ENCODE results near the gene IKBKE.

Gene IKBKE

DNA sequence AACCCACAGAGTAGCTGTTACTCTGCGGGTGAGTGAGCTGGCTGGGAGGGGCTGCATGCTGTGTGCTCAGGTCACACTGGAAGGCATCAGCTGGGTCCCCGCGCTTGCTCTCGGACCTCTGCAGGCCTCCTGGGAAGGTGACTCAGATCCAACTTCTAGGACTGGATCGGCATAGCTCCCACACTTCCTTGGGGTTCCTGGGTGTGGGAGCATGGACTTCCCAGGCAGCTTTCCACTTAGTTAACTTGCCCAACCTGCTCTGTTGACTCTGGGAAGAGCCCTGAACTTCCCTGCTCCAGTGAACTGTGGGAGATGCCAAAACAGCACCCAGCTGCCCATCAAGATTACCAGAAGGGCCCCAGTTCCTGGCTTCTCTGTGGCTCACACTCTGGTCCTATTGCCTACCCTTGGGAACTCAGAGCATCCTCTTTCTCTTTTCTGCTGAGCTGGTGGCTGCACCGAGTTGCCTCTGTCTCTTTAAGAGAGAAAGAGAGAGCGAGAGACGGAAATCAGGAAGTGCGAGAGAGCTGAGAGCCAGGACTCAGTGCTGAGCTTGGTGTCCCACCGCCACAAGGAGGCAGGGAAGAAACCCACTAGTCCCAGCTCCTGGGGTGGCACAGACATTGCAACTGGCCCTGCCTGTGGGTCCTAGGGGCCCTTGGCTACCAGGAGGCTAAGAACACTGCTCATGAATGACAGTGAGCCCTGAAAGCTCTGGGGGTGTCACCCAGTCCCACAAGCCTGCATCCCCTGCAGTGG, at the start of gene IKBKE:
IKBKE (plus strand) TSS at position 544 of the 759 bp plus-strand sequence. CDS start 2,752 bp downstream, outside the sequence.
- peak; percentile 59 for DNase-seq (ENCODE audit: low read depth)

DNA sequence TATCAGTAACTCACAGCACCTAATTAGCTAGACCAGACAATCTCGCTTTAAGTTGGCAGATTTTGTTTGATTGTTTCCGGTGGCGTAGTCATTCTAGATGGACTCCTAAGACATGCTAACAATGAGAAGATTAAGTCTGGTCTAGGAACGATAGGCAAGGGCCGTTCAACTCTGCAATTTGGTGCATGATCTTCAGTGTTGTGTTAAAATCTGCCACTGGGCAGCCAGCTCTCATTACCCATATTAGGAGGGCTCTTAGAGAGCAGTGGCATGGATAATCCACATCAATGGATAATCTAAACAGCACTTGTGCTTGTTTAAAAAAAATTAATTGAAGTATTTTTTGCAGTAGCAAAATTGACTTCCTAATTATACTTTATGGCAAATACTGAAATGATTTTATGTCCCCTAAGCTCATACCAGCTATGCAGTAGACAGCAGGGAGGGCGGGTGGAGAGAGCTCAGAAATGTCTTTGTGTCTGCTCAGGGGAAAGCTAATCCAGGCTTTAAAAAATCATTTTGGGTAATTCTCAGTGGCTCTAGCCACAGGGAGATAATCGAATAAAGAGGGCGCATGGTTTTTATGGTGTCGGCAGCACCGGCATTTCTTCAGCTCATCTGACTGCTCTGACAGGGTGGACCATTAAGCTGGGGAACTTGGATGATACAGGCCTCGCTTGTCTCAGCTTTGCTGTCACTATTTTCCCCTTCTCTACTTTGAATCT, 48.5 kb upstream of the IKBKE start:
- DNase-seq (ENCODE audit: low read depth): no peak

- no peak for DNase-seq (ENCODE audit: low read depth)
Observed at GRCh38 chr1:206422525-206422924, 47.8 kb upstream of the IKBKE start.

- no peak for DNase-seq (ENCODE audit: low read depth)
Observed at GRCh38 chr1:206427291-206427690, 43.0 kb upstream of the IKBKE start.

DNA sequence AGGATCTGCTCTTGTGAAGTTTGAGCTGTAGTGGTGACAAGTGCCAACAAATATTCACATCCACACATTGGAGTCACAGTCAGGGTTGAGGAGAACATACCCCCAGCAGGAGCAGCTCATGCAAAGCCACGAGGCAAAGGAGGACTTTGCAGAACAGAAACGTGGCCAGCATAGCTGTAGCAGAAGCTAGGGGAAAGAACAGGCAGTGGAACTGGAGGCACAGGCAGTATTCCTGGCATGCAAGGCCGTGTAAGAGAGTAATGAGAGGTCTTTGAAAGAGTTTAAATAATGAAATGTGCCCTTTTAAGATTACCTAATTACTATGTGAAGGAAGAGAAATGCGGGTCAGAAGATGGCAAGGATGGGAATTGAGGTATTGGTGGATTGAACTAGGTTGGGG, 40.9 kb upstream of the IKBKE start:
- no peak for DNase-seq (ENCODE audit: low read depth)

DNA sequence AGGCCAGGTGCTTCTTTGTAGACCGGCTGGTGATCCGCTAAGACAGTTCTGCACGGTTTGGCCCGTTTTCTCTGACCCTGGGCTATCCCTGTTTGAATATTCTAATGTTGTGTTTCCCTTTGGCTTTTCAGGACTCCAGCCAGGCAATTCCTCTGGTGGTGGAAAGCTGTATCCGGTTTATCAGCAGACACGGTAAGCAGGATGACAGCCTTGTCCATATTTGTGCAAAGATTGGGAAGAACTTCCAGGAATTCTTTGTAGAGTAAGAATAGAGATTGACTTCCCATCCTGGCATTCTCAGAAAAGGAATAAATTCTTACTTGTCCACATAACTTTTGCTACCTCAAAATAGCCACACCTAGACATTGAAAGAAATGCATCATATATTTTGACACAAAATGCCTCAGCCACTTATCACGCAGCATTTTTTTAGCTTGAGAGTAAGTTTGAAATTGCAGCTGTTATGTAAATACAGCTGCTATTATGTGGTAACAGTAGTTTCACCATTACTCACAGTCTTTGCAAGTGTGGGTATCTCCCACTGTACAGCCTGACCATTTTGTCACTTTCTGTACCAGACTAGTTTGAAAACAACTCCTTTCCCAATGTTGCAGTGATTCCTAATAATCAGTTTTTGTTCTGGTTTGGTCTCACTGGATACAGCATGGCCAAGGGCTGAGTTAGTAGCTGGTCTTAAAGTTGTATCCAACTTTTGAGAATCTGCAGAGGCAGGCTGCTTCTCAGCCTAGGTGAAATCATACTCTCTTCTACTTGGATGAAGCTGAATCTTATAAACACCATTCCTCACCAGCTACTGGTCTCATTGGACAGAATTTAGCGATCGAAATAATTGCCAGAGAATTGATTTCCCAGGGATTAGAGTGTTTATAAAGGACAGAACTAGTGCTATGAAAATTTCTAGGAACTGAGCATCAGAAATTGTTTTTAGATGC, 40.0 kb upstream of the IKBKE start:
- DNase-seq (ENCODE audit: low read depth): peak; percentile 66

GRCh38 chr1:206435445-206435844, 34.8 kb upstream of the IKBKE start:
- no peak for DNase-seq (ENCODE audit: low read depth)

- DNase-seq (ENCODE audit: low read depth): no peak
Observed at GRCh38 chr1:206438554-206438953, 31.7 kb upstream of the IKBKE start.

GRCh38 chr1:206439205-206439604, 31.1 kb upstream of the IKBKE start:
- no peak for DNase-seq (ENCODE audit: low read depth)

DNA sequence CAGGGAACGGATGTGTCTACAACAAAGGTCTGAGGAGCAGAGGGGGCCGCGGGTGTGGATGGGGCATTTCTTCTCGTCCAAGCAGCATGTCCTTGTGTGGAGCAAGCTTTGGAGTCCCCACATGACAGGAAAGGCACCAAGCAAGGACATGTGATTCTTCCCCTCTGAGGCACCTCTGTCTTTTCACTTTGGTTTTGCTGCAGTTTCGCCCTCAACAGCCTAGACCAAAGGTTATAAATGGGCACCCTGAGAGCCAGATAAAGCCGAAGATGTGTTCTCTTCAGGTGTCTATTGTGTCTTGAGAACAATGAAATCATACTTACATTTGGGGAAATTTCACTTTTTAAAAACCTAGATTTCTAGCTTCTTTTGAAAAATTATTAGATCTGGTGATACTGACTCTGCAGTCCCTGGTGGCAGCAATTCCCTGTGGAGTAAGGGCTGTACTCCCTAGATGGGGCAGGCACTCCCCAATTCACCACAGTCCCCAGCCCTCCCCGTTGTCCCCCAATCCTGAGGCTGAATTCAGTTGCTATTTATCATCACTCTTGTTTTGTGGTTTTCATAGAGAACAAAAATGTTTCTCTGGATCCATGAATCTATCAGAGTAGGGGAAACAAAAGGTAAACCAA, 28.8 kb upstream of the IKBKE start:
- DNase-seq (ENCODE audit: low read depth): no peak

GRCh38 chr1:206442101-206442500, 28.2 kb upstream of the IKBKE start:
- DNase-seq (ENCODE audit: low read depth): peak; percentile 31

DNA sequence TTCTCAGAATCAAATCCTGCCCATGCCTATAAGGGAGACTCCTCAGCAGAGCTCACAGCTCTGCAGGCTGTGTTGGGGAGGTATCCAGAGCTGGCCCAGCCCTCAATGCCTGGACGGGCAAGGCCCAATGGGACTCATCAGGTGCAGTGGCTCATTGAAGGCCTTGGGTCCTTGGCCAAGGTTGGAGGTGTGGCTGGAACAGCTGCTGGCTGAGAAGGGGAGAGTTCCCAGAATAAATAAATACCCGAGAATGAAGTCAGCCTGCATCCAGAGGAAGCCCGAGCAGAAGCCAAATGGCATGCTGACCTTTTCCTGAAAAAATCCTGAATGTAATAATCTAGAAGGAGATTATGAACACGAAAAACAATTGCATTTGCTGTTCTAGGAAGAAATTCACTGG, 25.2 kb upstream of the IKBKE start:
- DNase-seq (ENCODE audit: low read depth): no peak

DNA sequence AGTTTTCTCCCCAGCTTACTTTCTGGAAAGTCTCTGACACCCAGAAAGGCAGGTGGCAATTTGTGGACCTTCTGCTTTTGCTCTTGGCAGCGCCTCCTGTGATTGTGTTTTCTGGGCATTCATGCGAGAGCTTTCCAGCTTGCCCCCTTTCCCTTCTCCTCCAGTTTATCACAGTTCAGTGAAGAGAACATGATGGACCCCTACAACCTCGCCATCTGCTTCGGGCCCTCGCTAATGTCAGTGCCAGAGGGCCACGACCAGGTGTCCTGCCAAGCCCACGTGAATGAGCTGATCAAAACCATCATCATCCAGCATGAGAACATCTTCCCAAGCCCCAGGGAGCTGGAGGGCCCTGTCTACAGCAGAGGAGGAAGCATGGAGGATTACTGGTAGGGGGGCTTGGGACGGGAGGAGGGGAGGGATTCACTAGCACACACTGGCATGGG, 24.3 kb upstream of the IKBKE start:
- no peak for DNase-seq (ENCODE audit: low read depth)

- DNase-seq (ENCODE audit: low read depth): no peak
Observed at GRCh38 chr1:206446688-206447421, 23.4 kb upstream of the IKBKE start.

- DNase-seq (ENCODE audit: low read depth): no peak
Observed at GRCh38 chr1:206447422-206447765, 22.9 kb upstream of the IKBKE start.

- DNase-seq (ENCODE audit: low read depth): no peak
Observed at GRCh38 chr1:206447792-206448191, 22.5 kb upstream of the IKBKE start.

GRCh38 chr1:206448471-206448870, 21.8 kb upstream of the IKBKE start:
- DNase-seq (ENCODE audit: low read depth): no peak

GRCh38 chr1:206449565-206449964, 20.7 kb upstream of the IKBKE start:
- no peak for DNase-seq (ENCODE audit: low read depth)

- DNase-seq (ENCODE audit: low read depth): no peak
Observed at GRCh38 chr1:206450281-206450680, 20.0 kb upstream of the IKBKE start.

- no peak for DNase-seq (ENCODE audit: low read depth)
Observed at GRCh38 chr1:206451134-206451686, 19.1 kb upstream of the IKBKE start.

- DNase-seq (ENCODE audit: low read depth): no peak
Observed at GRCh38 chr1:206453111-206453510, 17.2 kb upstream of the IKBKE start.

Measured in stromal cell of bone marrow (primary cell).